ENCODE results near the gene ADAM19. TPM values are rescaled to one million over a fixed set of nuclear protein-coding genes. Genes with fewer than 3 reads are reported as not detected.

The ADAM19 gene
- total and polyA plus RNA-seq, 2 of the 4 experiments (the other 2 are of a cell fraction): 35.5 to 49.2 TPM

DNA sequence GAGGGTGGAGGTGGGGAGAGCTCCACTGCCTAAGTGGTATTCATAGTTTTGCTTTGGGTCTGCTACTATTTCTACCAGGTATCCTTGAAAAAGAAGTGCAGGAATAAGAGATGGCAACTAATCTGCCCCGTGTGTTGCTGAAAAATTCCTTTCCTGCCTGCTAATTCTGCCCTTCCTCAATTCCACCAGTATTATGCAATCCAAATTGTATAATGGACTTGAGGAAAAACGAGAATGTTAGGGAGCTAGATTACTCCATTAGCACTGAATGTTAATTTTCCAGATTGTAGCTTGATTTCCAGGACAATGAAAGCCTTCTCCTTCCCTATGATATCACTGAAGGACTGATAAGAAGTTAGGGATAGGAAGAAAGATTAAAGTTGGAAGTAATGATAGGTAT, 16.9 kb downstream of the ADAM19 start:
- no CpG with 5 or more reads among the region's 2 CpGs for WGBS, 2 experiments (ENCODE audit: extremely low coverage in 2 of 2, insufficient read length in 1 of 2)
- Histone ChIP-seq H3K36me3 (ENCODE audit: control insufficient read depth, insufficient read depth, low read length) (peaks cover 7% of the 10 kb centered on the region), H3K4me3 (ENCODE audit: insufficient read depth, low read depth, low read length) (no peak overlapping the region), H3K4ac (ENCODE audit: low read depth, low read length) (peak overlapping the region; percentile 90), H3K27me3 (ENCODE audit: control insufficient read depth, insufficient read depth, low read length) (no peaks in the 10 kb centered on the region), H2AFZ (replicated peaks; ENCODE audit: low read length, poor library complexity) (no peak overlapping the region), H3K4me1 (ENCODE audit: control insufficient read depth, insufficient read depth, low read length) (peaks cover 56% of the 10 kb centered on the region), H2BK20ac (ENCODE audit: low read depth, low read length) (peak overlapping the region; percentile 91), H3K4me2 (ENCODE audit: low read depth, low read length) (peak overlapping the region; percentile 79), H3K56ac (ENCODE audit: extremely low read depth, insufficient read depth, low read length) (peak overlapping the region; percentile 63), H4K8ac (ENCODE audit: low read depth in 2 of 2, low read length in 2 of 2) (peak overlapping the region; percentile 28 to 85), H2BK120ac (ENCODE audit: low read depth, low read length) (peak overlapping the region; percentile 91), H3K9me1 (ENCODE audit: insufficient read depth, low read length) (peaks cover 47% of the 10 kb centered on the region), H3K18ac (ENCODE audit: low read depth, low read length) (peak overlapping the region; percentile 95), H3K79me1 (ENCODE audit: low read depth in 1 of 2, low read length in 2 of 2) (peaks cover 26 to 83% of the 10 kb centered on the region in 2 experiments), H2BK5ac (ENCODE audit: low read depth, low read length, poor library complexity, severe bottlenecking) (peak overlapping the region; percentile 95), H4K5ac (ENCODE audit: low read depth, low read length) (peak overlapping the region; percentile 88), H3K27ac (ENCODE audit: insufficient read depth, low read length) (peak overlapping the region; percentile 80), H4K20me1 (ENCODE audit: insufficient read depth, low read length) (peaks cover 29% of the 10 kb centered on the region; the same call in 1 of the 2 replicates), H4K91ac (ENCODE audit: insufficient read depth, low read depth, low read length) (peak overlapping the region; percentile 94), H3K14ac (replicated peaks; ENCODE audit: low read depth, low read length) (peak overlapping the region; percentile 56), H2BK15ac (ENCODE audit: low read depth, low read length) (peak overlapping the region; percentile 69; the same call in 1 of the 3 replicates), H2AK5ac (ENCODE audit: low read depth, low read length) (peak overlapping the region; percentile 78; the same call in 1 of the 2 replicates), H3K9me3 (ENCODE audit: control insufficient read depth, insufficient read depth, low read length) (no peaks in the 10 kb centered on the region), H2AK9ac (replicated peaks; ENCODE audit: low read depth, low read length, poor library complexity) (no peak overlapping the region), H3K9ac (ENCODE audit: low read depth, low read length) (peak overlapping the region; percentile 8; the same call in 1 of the 2 replicates), H3K23ac (ENCODE audit: low read depth, low read length) (peak overlapping the region; percentile 81; the same call in 1 of the 2 replicates)
- TF ChIP-seq NFE2L2 (IDR thresholded peaks at IDR 0.05; ENCODE audit: low read depth, low read length) (no peak), CEBPB (IDR thresholded peaks at IDR 0.05; ENCODE audit: low read depth, low read length) (peak; percentile 84)
- intact Hi-C loops (cut with micrococcal nuclease): loop anchor here (2.0 to 5.0 kb wide), 2 partner anchors 42 to 186 kb away; no protein-coding TSS in a partner anchor
- in situ Hi-C loops (cut with MboI; ENCODE audit: low sequenced_read_pairs): loop anchor here (25.0 kb wide), 1 partner anchor 1629 kb away; no protein-coding TSS in a partner anchor
- BruUV-seq (replicated peaks): no TSS peak
- DNase-seq (no peak), ATAC-seq (ENCODE audit: low read depth) (no peak; the same call in 1 of the 2 replicates)
- ChIA-PET CTCF (interaction anchor here (0.7 kb wide), 1 partner anchor 10 kb away, joined by 3 read pairs; no protein-coding TSS in a partner anchor), POLR2A (ENCODE audit: unreplicated experiment) (interaction anchor here (0.9 kb wide), 1 partner anchor 173 kb away, joined by 3 read pairs; the partner anchor contains the start of gene THG1L)
- dilution Hi-C loops (cut with HindIII; ENCODE audit: low sequenced_read_pairs, unreplicated experiment): no loop called here
